LNCaP clone FGC (cell line): ENCODE data around the gene BTBD1.
"Not testable (repeated sequence)": the region's sequence is repeated elsewhere in the genome, so short reads cannot be mapped to it uniquely, and the experiment has no call there.

Experiments used
- DNase-seq: peaks from one replicate; pipeline ENCODE4 v3.0.0-alpha.2; 2011; ENCODE audit warnings: low read depth
- H3K4me3 ChIP-seq: 2 replicates; pipeline ENCODE4 v1.5.1; 2011; ENCODE audit warnings: mild to moderate bottlenecking, low read depth, low read length, control low read depth
- CTCF ChIP-seq: IDR thresholded peaks from 2 replicates; pipeline ENCODE4 v1.5.1; 2012; ENCODE audit warnings: mild to moderate bottlenecking; ENCODE audit not compliant: control insufficient read depth, insufficient read depth; ENCODE audit errors: extremely low read depth

The BTBD1 gene

GRCh38 chr15:83082730-83083386, 15.8 kb upstream of the BTBD1 start:
- TF ChIP-seq CTCF = no peak
- H3K4me3 ChIP-seq = no peak overlapping the region
- no peak for DNase-seq

GRCh38 chr15:83081256-83082014, 14.4 kb upstream of the BTBD1 start:
- no peak for TF ChIP-seq CTCF
- DNase-seq = no peak
- no peak overlapping the region for H3K4me3 ChIP-seq

- TF ChIP-seq CTCF = no peak
- H3K4me3 ChIP-seq = no peak overlapping the region
- no peak for DNase-seq
Observed at GRCh38 chr15:83078712-83079111, 11.7 kb upstream of the BTBD1 start.

- DNase-seq = no peak
- H3K4me3 ChIP-seq = no peak overlapping the region
- TF ChIP-seq CTCF = no peak
Observed at GRCh38 chr15:83077491-83078230, 10.6 kb upstream of the BTBD1 start.

GRCh38 chr15:83069211-83069642, 2.2 kb upstream of the BTBD1 start:
- not testable (repeated sequence) for H3K4me3 ChIP-seq, DNase-seq

GRCh38 chr15:83068054-83068453, 1.0 kb upstream of the BTBD1 start:
- TF ChIP-seq CTCF = no peak
- DNase-seq = no peak
- H3K4me3 ChIP-seq = no peak overlapping the region

- no peak for TF ChIP-seq CTCF
- no peak for DNase-seq
- peak overlapping the region; percentile 82 for H3K4me3 ChIP-seq
Observed at GRCh38 chr15:83067638-83067962, 548 bp upstream of the BTBD1 start.
